Activated naive CD4-positive, alpha-beta T cell treated with anti-CD3 and anti-CD28 coated beads, Interleukin-2, amount 50 U/mL, for 24 hours (primary cell): ENCODE data around the gene BRICD5.

Experiments
- H3K27ac Mint-ChIP-seq: one replicate; pipeline ENCODE4 v1.8.0; 2021; ENCODE audit warnings: mild to moderate bottlenecking, mixed read lengths
- H3K27me3 Mint-ChIP-seq: one replicate; pipeline ENCODE4 v1.8.0; 2021; ENCODE audit warnings: mixed read lengths
- H3K36me3 Mint-ChIP-seq: one replicate; pipeline ENCODE4 v1.8.0; 2021; ENCODE audit warnings: mixed read lengths
- H3K4me1 Mint-ChIP-seq: one replicate; pipeline ENCODE4 v1.8.0; 2021; ENCODE audit warnings: mixed read lengths
- H3K4me3 Mint-ChIP-seq: one replicate; pipeline ENCODE4 v1.8.0; 2021; ENCODE audit warnings: mild to moderate bottlenecking, mixed read lengths
- H3K9me3 Mint-ChIP-seq: one replicate; pipeline ENCODE4 v1.8.0; 2021; ENCODE audit warnings: mixed read lengths

Gene BRICD5

DNA sequence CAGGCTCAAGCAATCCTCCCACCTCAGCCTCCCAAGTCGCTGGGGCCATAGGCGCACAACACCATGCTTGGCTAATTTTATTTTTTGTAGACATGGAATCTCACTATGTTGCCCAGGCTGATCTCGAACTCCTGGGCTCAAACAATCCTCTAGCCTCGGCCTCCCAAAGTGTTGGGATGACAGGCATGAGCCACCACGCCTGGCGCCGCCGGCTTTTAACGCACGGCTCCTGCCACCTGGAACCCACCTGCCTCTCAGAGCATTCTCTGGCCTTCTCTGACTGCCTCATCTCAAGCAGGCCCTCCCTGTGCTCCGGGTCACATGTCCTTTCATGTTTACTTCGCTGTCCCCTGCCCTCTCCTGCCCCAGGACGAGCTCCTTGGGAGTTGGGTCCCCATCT lies 24.6 kb downstream of the BRICD5 start:
- Mint-ChIP-seq H3K4me3 (no peak overlapping the region), H3K9me3 (no peaks in the 10 kb centered on the region), H3K4me1 (no peaks in the 10 kb centered on the region), H3K27me3 (no peaks in the 10 kb centered on the region), H3K27ac (no peak overlapping the region), H3K36me3 (no peaks in the 10 kb centered on the region)

GRCh38 chr16:2184962-2185361 lies 25.7 kb downstream of the BRICD5 start:
- no peak overlapping the region for H3K27ac Mint-ChIP-seq
- H3K4me1 Mint-ChIP-seq: no peaks in the 10 kb centered on the region
- H3K4me3 Mint-ChIP-seq: no peak overlapping the region
- H3K9me3 Mint-ChIP-seq: no peaks in the 10 kb centered on the region
- H3K36me3 Mint-ChIP-seq: no peaks in the 10 kb centered on the region
- no peaks in the 10 kb centered on the region for H3K27me3 Mint-ChIP-seq

DNA sequence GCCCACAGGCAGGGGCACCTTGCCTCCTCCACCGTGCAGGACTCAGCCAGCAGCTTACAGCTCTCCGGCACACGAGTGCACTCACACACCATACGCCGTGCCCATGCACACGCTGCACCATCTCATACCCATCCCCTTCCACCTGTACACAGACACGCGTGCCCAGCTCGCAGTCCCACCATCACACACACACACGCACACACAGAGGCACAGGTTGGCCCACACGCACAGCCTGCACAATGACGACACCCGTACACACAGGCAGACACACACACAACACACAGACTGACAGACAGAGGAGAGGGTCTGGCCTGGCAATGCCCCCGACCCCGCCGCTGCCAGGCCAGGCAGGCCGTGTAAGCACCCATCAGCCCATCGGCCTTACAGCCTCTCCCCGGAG lies 26.3 kb downstream of the BRICD5 start:
- Mint-ChIP-seq H3K27ac (peak overlapping the region; percentile 12), H3K36me3 (no peaks in the 10 kb centered on the region), H3K4me1 (no peaks in the 10 kb centered on the region), H3K27me3 (no peaks in the 10 kb centered on the region), H3K9me3 (no peaks in the 10 kb centered on the region), H3K4me3 (no peak overlapping the region)

GRCh38 chr16:2183671-2184070 lies 27.0 kb downstream of the BRICD5 start:
- Mint-ChIP-seq H3K27me3 (no peaks in the 10 kb centered on the region), H3K4me1 (no peaks in the 10 kb centered on the region), H3K27ac (no peak overlapping the region), H3K4me3 (no peak overlapping the region), H3K36me3 (no peaks in the 10 kb centered on the region), H3K9me3 (no peaks in the 10 kb centered on the region)

GRCh38 chr16:2181952-2182351 lies 28.7 kb downstream of the BRICD5 start:
- Mint-ChIP-seq H3K27ac (no peak overlapping the region), H3K9me3 (no peaks in the 10 kb centered on the region), H3K4me1 (no peaks in the 10 kb centered on the region), H3K27me3 (no peaks in the 10 kb centered on the region), H3K4me3 (no peak overlapping the region), H3K36me3 (no peaks in the 10 kb centered on the region)

GRCh38 chr16:2180962-2181923 lies 29.4 kb downstream of the BRICD5 start:
- Mint-ChIP-seq H3K36me3 (no peaks in the 10 kb centered on the region), H3K27me3 (no peaks in the 10 kb centered on the region), H3K4me1 (no peaks in the 10 kb centered on the region), H3K4me3 (no peak overlapping the region), H3K27ac (no peak overlapping the region), H3K9me3 (no peaks in the 10 kb centered on the region)

DNA sequence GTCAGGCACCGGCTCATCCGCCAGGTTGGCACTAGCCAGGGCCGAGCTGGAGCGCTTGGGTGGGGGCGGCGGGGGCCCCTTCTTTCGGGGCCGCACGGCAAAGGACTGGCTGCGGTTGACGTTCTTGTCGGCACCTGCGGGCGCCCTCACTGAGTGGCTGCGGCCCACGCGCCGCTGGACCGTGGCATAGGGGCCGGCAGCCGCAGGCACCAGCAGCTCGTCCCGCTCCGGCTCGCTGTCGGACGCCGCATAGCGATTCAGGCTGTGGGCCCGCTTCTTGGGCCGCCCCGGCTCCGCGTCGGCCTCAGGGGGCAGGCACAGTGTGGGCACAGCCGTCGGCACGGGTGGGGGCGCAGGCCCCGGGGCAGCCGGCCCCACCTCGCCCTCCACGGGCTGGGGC lies 30.2 kb downstream of the BRICD5 start:
- no peaks in the 10 kb centered on the region for H3K27me3 Mint-ChIP-seq
- no peak overlapping the region for H3K27ac Mint-ChIP-seq
- no peaks in the 10 kb centered on the region for H3K9me3 Mint-ChIP-seq

GRCh38 chr16:2179576-2179975 lies 31.1 kb downstream of the BRICD5 start:
- no peaks in the 10 kb centered on the region for H3K4me1 Mint-ChIP-seq
- no peaks in the 10 kb centered on the region for H3K9me3 Mint-ChIP-seq
- H3K27ac Mint-ChIP-seq: peak overlapping the region; percentile 46
- H3K36me3 Mint-ChIP-seq: no peaks in the 10 kb centered on the region
- no peak overlapping the region for H3K4me3 Mint-ChIP-seq
- H3K27me3 Mint-ChIP-seq: no peaks in the 10 kb centered on the region

More for the DNA sequence above, 30.2 kb downstream of the BRICD5 start:
- Mint-ChIP-seq H3K4me3 (no peak overlapping the region), H3K36me3 (no peaks in the 10 kb centered on the region), H3K4me1 (no peaks in the 10 kb centered on the region)

DNA sequence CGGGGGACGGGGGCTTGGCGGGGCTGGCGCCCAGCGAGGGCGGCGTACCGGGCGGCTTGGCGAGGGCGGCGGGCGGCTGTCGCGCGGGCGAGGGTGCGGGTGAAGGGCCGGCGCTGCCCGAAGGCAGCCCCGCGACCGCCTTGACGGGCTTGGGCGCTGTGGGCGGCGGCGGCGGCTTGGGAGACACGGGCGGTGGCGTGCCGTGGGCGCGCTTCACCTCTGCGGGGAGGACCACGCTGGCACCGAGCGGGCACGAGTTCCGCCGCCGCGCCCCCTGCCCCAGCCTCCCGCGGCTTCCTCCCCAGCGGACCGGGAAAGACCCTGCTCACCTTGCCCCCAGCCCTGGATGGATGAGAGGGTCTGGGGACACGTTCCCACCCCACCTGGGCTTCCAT lies 31.6 kb downstream of the BRICD5 start:
- H3K4me3 Mint-ChIP-seq: no peak overlapping the region

DNA sequence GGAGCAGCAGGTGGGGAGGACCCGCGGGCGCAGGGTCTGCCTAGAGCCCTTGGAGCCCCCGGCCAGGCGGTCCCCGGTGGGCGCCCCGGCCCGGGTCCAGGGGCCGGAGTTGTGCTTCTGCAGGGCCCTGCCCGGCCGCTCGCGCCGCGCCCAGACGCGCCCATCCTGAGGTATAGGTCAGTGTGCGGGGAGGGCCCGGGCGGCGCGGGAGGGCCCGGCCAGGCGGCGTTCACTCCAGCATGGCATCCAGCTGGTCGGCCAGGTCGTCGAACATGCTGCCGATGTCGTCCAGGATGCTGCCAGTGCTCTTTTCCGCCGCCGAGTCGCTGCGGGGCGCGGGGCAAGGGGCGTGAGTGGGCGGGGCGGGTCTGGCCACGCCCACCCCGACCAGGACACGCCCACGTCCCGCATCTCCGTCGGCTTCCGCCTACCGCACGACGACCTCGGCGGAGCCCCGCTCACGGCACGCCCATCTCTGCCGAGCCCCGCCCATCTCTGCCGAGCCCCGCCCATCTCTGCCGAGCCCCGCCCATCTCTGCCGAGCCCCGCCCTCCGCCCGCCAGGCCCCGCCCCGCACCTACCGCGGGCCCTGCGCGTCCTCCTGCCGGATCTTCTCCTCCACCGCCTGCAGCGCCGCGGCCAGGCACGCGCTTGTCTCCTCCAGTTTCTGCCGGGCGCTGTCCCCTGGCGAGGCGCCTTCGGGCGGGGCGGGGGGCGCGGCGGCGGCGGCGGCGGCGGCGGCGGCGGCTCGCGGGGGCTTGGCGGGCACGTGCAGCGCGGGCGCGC lies 32.1 kb downstream of the BRICD5 start:
- no peak overlapping the region for H3K27ac Mint-ChIP-seq
- peaks cover 4% of the 10 kb centered on the region for H3K36me3 Mint-ChIP-seq
- H3K4me1 Mint-ChIP-seq: no peaks in the 10 kb centered on the region
- no peak overlapping the region for H3K4me3 Mint-ChIP-seq
- no peaks in the 10 kb centered on the region for H3K27me3 Mint-ChIP-seq
- no peaks in the 10 kb centered on the region for H3K9me3 Mint-ChIP-seq

More for the DNA sequence above, 31.6 kb downstream of the BRICD5 start:
- Mint-ChIP-seq H3K36me3 (peaks cover under 1% of the 10 kb centered on the region), H3K27me3 (no peaks in the 10 kb centered on the region), H3K27ac (peak overlapping the region; percentile 46), H3K9me3 (no peaks in the 10 kb centered on the region), H3K4me1 (no peaks in the 10 kb centered on the region)

DNA sequence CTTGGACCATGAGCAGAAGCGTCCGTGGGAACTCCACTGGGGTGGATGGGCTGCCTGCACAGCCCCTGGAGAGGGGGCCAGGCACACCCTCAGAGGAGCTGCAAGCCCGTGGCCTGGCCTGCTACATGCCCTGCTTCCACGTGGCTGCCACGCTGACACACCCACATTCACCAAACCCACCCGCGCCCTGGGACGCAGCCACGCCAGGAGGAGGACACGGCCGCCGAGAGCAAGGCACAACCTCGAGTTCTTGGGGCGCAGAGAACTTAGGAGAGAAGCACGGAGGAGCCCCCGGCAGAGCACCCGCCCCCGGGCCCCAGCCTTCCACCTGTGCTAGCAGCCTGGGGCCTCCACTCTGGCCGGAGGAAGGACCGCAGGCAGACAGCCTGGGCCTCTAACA lies 33.1 kb downstream of the BRICD5 start:
- no peak overlapping the region for H3K4me3 Mint-ChIP-seq
- peaks cover 5% of the 10 kb centered on the region for H3K36me3 Mint-ChIP-seq
- H3K9me3 Mint-ChIP-seq: no peaks in the 10 kb centered on the region
- H3K27me3 Mint-ChIP-seq: no peaks in the 10 kb centered on the region
- H3K4me1 Mint-ChIP-seq: no peaks in the 10 kb centered on the region
- H3K27ac Mint-ChIP-seq: no peak overlapping the region

DNA sequence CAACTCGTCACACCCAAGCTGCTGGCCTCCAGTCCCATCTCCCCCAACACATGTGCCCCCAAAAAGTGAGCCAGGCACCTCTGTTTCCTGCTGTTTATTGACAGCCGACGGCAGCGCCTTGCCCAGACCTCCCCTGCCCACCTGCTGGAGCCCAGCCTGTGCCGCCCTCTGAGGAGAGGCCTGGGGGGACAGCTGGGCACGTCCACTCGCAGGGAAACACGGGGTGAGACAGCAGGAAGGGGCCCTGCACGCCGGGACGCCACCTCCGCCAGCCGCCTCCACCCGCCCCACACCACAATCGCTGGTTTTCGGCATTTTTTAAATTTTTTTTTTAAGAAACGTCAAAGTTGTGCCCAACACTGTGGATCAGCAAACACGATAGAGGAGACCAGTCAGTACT lies 33.6 kb downstream of the BRICD5 start:
- no peak overlapping the region for H3K4me3 Mint-ChIP-seq
- no peak overlapping the region for H3K27ac Mint-ChIP-seq
- H3K36me3 Mint-ChIP-seq: peaks cover 5% of the 10 kb centered on the region
- no peaks in the 10 kb centered on the region for H3K4me1 Mint-ChIP-seq
- H3K27me3 Mint-ChIP-seq: no peaks in the 10 kb centered on the region
- no peaks in the 10 kb centered on the region for H3K9me3 Mint-ChIP-seq

GRCh38 chr16:2176047-2176446 lies 34.6 kb downstream of the BRICD5 start:
- H3K27me3 Mint-ChIP-seq: no peaks in the 10 kb centered on the region
- H3K36me3 Mint-ChIP-seq: peaks cover 5% of the 10 kb centered on the region
- no peak overlapping the region for H3K4me3 Mint-ChIP-seq
- no peak overlapping the region for H3K27ac Mint-ChIP-seq
- no peaks in the 10 kb centered on the region for H3K9me3 Mint-ChIP-seq
- no peaks in the 10 kb centered on the region for H3K4me1 Mint-ChIP-seq

DNA sequence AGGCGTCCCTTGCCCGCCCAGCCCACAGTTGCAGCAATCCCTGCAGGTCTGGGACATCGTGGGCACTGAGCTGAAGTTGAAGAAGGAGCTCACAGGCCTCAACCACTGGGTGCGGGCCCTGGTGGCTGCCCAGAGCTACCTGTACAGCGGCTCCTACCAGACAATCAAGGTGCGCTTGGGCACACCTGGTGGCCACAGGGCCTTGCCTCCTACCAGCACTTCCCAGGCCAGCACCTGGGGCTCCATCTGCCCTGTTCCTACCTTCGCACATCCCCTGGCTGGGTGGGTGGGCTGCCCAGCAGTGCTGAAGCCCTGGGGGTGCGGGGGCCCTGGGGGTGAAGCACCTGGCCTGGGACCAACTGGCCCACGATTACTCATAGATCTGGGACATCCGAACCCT lies 35.2 kb downstream of the BRICD5 start:
- no peaks in the 10 kb centered on the region for H3K9me3 Mint-ChIP-seq
- H3K4me1 Mint-ChIP-seq: no peaks in the 10 kb centered on the region
- H3K4me3 Mint-ChIP-seq: no peak overlapping the region
- H3K36me3 Mint-ChIP-seq: peaks cover 5% of the 10 kb centered on the region
- no peak overlapping the region for H3K27ac Mint-ChIP-seq
- H3K27me3 Mint-ChIP-seq: no peaks in the 10 kb centered on the region

- H3K4me1 Mint-ChIP-seq: no peaks in the 10 kb centered on the region
- peaks cover 5% of the 10 kb centered on the region for H3K36me3 Mint-ChIP-seq
- H3K9me3 Mint-ChIP-seq: no peaks in the 10 kb centered on the region
- H3K27me3 Mint-ChIP-seq: no peaks in the 10 kb centered on the region
- H3K27ac Mint-ChIP-seq: no peak overlapping the region
- no peak overlapping the region for H3K4me3 Mint-ChIP-seq
These were observed 36.1 kb downstream of the BRICD5 start for GRCh38 chr16:2174396-2175131.
